Keratinocyte (primary cell): ENCODE data around the gene BANP. TPM values are rescaled to one million over a fixed set of nuclear protein-coding genes. Genes with fewer than 3 reads are reported as not detected.

Source experiments
- polyA plus RNA-seq, 5 experiments: library from polyadenylated mRNA; depleted of rRNA in 3 of 5; stranded (reverse) in 3 of 5; stranded (forward) in 1 of 5; unstranded in 1 of 5; fragments of >200 nt; gene quantifications; 1 replicate in 1 of 5; 2 replicates in 3 of 5; 3 replicates in 1 of 5; pipeline versions ENCODE4 v1.2.1 to v1.2.3, GENCODE V29; 2011 to 2012; ENCODE audit warnings: missing spikeins in 2 of 5, low read depth in 1 of 5, low replicate concordance in 1 of 5
- small RNA-seq, 3 experiments: library from RNA; depleted of rRNA; stranded (forward); fragments of <200 nt; gene quantifications; one replicate each; pipeline ENCODE3, GENCODE V24; 2012; ENCODE audit warnings: low read depth in 3 of 3, low replicate concordance in 1 of 3; ENCODE audit not compliant: insufficient read length in 3 of 3

Gene BANP
- polyA plus RNA-seq, 1 donor (not counting 4 experiments of a cell fraction or from before 2014, with no cell fraction given), result 10.8 TPM

Small RNAs within 50 kb of the gene (small RNA-seq; reads per million reads assigned to genes)
- gene AC127455.1, result 0 reads per million in 3 experiments

Other genes starting within 250 kb of the BANP start
- 13.4 to 15.3 TPM (median 13.4 TPM) in 3 replicates for gene KLHDC4, start 185.4 kb upstream of the BANP start, polyA plus RNA-seq
- gene SLC7A5, start 81.9 kb upstream of the BANP start, polyA plus RNA-seq, result 110 to 326 TPM (median 114 TPM) in 3 replicates
- not detected in 3 replicates for gene CA5A, start 14.9 kb upstream of the BANP start, polyA plus RNA-seq